HEK293 (cell line): Measurements from ENCODE around the gene ALKBH4.

Experiments used
- CTCF ChIA-PET: fragments of 350-600 bp; formaldehyde crosslinking; extraction: SDS; loops from one replicate; lab custom pipeline; 2021; ENCODE audit warnings: antibody characterized with exemption; lab: Yijun Ruan, JAX
- POLR2A ChIA-PET: fragments of 300-600 bp; formaldehyde crosslinking; extraction: SDS; loops from one replicate; lab custom pipeline; 2020; ENCODE audit warnings: antibody characterized with exemption, inconsistent platforms; lab: Yijun Ruan, JAX
- H3K27ac ChIP-seq: fragments of 200-500 bp; sonication (Bioruptor generic); 2 replicates; pipeline ENCODE4 v1.5.1; 2014; ENCODE audit warnings: low read depth, low read length, control low read depth, inconsistent platforms; ENCODE audit errors: extremely low read depth
- H3K36me3 ChIP-seq, 2 experiments: fragments of 200-500 bp in 1 of 2; sonication (Bioruptor generic) in 1 of 2; 1 replicate in 1 of 2; 2 replicates in 1 of 2; pipeline ENCODE4 v1.5.1; 2014 to 2017; ENCODE audit warnings: inconsistent platforms in 2 of 2, low read length in 2 of 2; ENCODE audit not compliant: control insufficient read depth in 2 of 2, insufficient read depth in 1 of 2
- H3K4me1 ChIP-seq: fragments of 200-500 bp; sonication (Bioruptor generic); 2 replicates; pipeline ENCODE4 v1.5.1; 2014; ENCODE audit warnings: mild to moderate bottlenecking, low read length, inconsistent platforms; ENCODE audit not compliant: control insufficient read depth, insufficient read depth
- H3K4me3 ChIP-seq: 2 replicates; pipeline ENCODE4 v1.5.1; 2011; ENCODE audit warnings: low read depth, mild to moderate bottlenecking, control low read depth, low read length, moderate library complexity
- H3K9me3 ChIP-seq: fragments of 200-500 bp; sonication (Bioruptor generic); 2 replicates; pipeline ENCODE4 v1.5.1; 2014; ENCODE audit warnings: low read depth, low read length, inconsistent platforms; ENCODE audit not compliant: control insufficient read depth, insufficient read depth
- KLF1 ChIP-seq: fragments of 450-650 bp; formaldehyde crosslinking; IDR thresholded peaks from 2 replicates; pipeline ENCODE4 v1.5.1; 2016; ENCODE audit warnings: missing biosample characterization, missing genetic modification characterization
- KLF10 ChIP-seq: fragments of 450-650 bp; IDR thresholded peaks from 2 replicates; pipeline ENCODE4 v1.5.1; 2018; ENCODE audit warnings: missing biosample characterization, mild to moderate bottlenecking, missing genetic modification characterization
- KLF8 ChIP-seq: fragments of 450-650 bp; formaldehyde crosslinking; IDR thresholded peaks from 2 replicates; pipeline ENCODE4 v1.5.1; 2016; ENCODE audit warnings: missing biosample characterization, missing genetic modification characterization
- SP3 ChIP-seq: fragments of 450-650 bp; formaldehyde crosslinking; IDR thresholded peaks from 2 replicates; pipeline ENCODE4 v1.5.1; 2016; ENCODE audit warnings: missing biosample characterization, missing genetic modification characterization
- ZBTB7A ChIP-seq: fragments of 450-650 bp; formaldehyde crosslinking; IDR thresholded peaks from 2 replicates; pipeline ENCODE4 v1.5.1; 2016; ENCODE audit warnings: low read depth, missing biosample characterization, missing genetic modification characterization
- ZBTB8A ChIP-seq: fragments of 450-650 bp; formaldehyde crosslinking; IDR thresholded peaks from 2 replicates; pipeline ENCODE4 v1.5.1; 2016; ENCODE audit warnings: missing biosample characterization, missing genetic modification characterization
- ZEB2 ChIP-seq: fragments of 450-650 bp; formaldehyde crosslinking; IDR thresholded peaks from 2 replicates; pipeline ENCODE4 v1.5.1; 2016; ENCODE audit warnings: missing biosample characterization, missing genetic modification characterization
- ZFHX2 ChIP-seq: fragments of 450-650 bp; formaldehyde crosslinking; conservative IDR thresholded peaks from 2 replicates; pipeline ENCODE4 v1.5.1; 2016; ENCODE audit warnings: missing biosample characterization, missing genetic modification characterization
- ZIC2 ChIP-seq: fragments of 450-650 bp; formaldehyde crosslinking; IDR thresholded peaks from 2 replicates; pipeline ENCODE4 v1.5.1; 2016; ENCODE audit warnings: missing biosample characterization, missing genetic modification characterization
- ZNF184 ChIP-seq: fragments of 450-650 bp; IDR thresholded peaks from 2 replicates; pipeline ENCODE4 v1.5.1; 2018; ENCODE audit warnings: missing biosample characterization, mild to moderate bottlenecking, missing genetic modification characterization
- ZNF211 ChIP-seq: fragments of 450-650 bp; formaldehyde crosslinking; IDR thresholded peaks from 2 replicates; pipeline ENCODE4 v1.5.1; 2016; ENCODE audit warnings: low read depth, missing biosample characterization, missing genetic modification characterization
- ZNF292 ChIP-seq: fragments of 450-650 bp; formaldehyde crosslinking; IDR thresholded peaks from 2 replicates; pipeline ENCODE4 v1.5.1; 2016; ENCODE audit warnings: low read depth, missing biosample characterization, missing genetic modification characterization, borderline replicate concordance
- ZNF335 ChIP-seq: fragments of 450-650 bp; formaldehyde crosslinking; conservative IDR thresholded peaks from 2 replicates; pipeline ENCODE4 v1.5.1; 2016; ENCODE audit warnings: missing biosample characterization, missing genetic modification characterization
- ZNF423 ChIP-seq: fragments of 450-650 bp; formaldehyde crosslinking; IDR thresholded peaks from 2 replicates; pipeline ENCODE4 v1.5.1; 2016; ENCODE audit warnings: missing biosample characterization, missing genetic modification characterization
- ZNF544 ChIP-seq: fragments of 450-650 bp; formaldehyde crosslinking; IDR thresholded peaks from 2 replicates; pipeline ENCODE4 v1.5.0; 2017; ENCODE audit warnings: missing biosample characterization, missing genetic modification characterization
- ZSCAN30 ChIP-seq: fragments of 450-650 bp; IDR thresholded peaks from 2 replicates; pipeline ENCODE4 v1.5.1; 2018; ENCODE audit warnings: missing biosample characterization, mild to moderate bottlenecking, missing genetic modification characterization, moderate library complexity
- ZXDB ChIP-seq: fragments of 450-650 bp; formaldehyde crosslinking; IDR thresholded peaks from 2 replicates; pipeline ENCODE4 v1.5.1; 2016; ENCODE audit warnings: missing biosample characterization, missing genetic modification characterization
- TF ChIP-seq, protein P1 (sequence below): fragments of 450-650 bp; formaldehyde crosslinking; IDR thresholded peaks from 2 replicates; pipeline ENCODE4 v1.5.1; 2016; ENCODE audit warnings: missing biosample characterization, missing genetic modification characterization
- TF ChIP-seq, protein P2 (sequence below): sonication (generic); formaldehyde crosslinking; IDR thresholded peaks from 2 replicates; pipeline ENCODE4 v1.8.1; 2022; ENCODE audit warnings: mild to moderate bottlenecking, moderate library complexity, missing genetic modification reagents
- TF ChIP-seq, protein P3 (sequence below): fragments of 450-650 bp; formaldehyde crosslinking; optimal IDR thresholded peaks from 2 replicates; pipeline ENCODE3; 2016; ENCODE audit warnings: missing biosample characterization, mild to moderate bottlenecking, missing genetic modification characterization
- TF ChIP-seq, protein P4 (sequence below): fragments of 450-650 bp; formaldehyde crosslinking; IDR thresholded peaks from 2 replicates; pipeline ENCODE4 v1.5.1; 2016; ENCODE audit warnings: missing biosample characterization, missing genetic modification characterization
- TF ChIP-seq, protein P5 (sequence below): fragments of 450-650 bp; formaldehyde crosslinking; IDR thresholded peaks from 2 replicates; pipeline ENCODE4 v1.5.1; 2016; ENCODE audit warnings: missing biosample characterization, missing genetic modification characterization
- TF ChIP-seq, protein P6 (sequence below): fragments of 450-650 bp; formaldehyde crosslinking; IDR thresholded peaks from 2 replicates; pipeline ENCODE4 v1.5.1; 2016; ENCODE audit warnings: missing biosample characterization, missing genetic modification characterization

ALKBH4 gene

DNA sequence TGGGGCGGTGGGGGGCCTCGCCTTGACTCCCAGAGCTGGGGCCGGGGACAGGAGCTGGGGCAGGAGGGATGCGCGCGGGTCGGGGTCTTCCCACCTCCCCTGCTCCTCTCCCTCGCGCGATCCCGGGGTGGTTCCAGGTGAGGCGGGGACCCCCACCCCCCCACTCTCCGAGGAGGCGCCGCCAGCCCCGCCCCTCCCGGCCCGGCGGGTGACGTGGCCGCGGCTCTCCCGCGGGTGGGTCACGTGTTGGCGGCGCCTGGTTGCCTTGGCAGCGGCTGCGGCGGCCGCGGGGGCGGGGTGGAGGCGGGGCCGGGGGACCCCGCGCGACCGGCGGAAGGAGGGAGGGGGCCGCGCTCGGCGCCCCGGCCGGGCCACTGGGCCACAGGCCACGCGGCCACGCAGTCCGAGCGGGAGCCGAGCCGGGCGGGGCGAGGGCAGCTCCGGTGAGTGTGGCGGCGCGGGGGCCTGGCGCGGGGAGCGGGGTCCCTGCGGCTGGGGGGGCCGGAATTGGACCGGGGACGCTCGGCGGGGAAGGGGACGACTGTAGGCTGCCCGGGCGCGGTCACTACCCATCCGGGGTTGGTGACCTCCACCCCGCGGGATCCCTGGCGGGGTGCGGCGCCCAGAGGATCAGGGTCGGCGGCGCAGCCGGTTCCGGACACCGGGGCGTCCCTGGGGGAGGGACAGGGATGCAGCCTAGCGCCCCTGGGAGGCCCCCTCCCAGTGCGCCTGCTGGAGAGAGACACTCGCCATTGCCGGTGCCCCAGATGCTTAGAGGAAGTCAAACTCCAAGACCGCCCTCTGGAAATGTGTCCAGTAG lies 31.2 kb downstream of the ALKBH4 start, which contains the start of gene ORAI2:
ORAI2 (plus strand) TSS at position 357 of the 820 bp plus-strand sequence. CDS start 5,382 bp downstream, outside the sequence.
- H3K27ac ChIP-seq = peak within 1 kb of the TSS; percentile 68; the same call in 1 of the 2 replicates
- ChIA-PET CTCF (interaction anchor here (0.6 to 1.0 kb wide), 4 partner anchors 23 to 1825 kb away, joined by 3 to 6 read pairs (median 3); partner anchors contain the start of gene PRKRIP1), POLR2A (interaction anchor here (0.6 to 1.0 kb wide), 2 partner anchors 17 to 315 kb away, joined by 3 to 5 read pairs; no protein-coding TSS in a partner anchor)
- no peaks in the 10 kb centered on the region for H3K9me3 ChIP-seq
- peaks cover 7 to 10% of the 10 kb centered on the region in 2 experiments; a peak in 2 of 3 replicates for H3K36me3 ChIP-seq
- H3K4me3 ChIP-seq = peak within 1 kb of the TSS; percentile 83
- H3K4me1 ChIP-seq = peaks cover 15% of the 10 kb centered on the region
- peak; percentile 47; the same call in 1 of the 2 replicates for TF ChIP-seq KLF10 (tag by site-specific recombination)
- TF ChIP-seq ZIC2 (tag by site-specific recombination) = peak; percentile 84
- TF ChIP-seq ZBTB7A = 0 out of 2 replicates have a peak, but pooled peaks have one; percentile 56
- TF ChIP-seq KLF8 (tag by site-specific recombination) = peak; percentile 21; the same call in 1 of the 2 replicates
- no peak for TF ChIP-seq ZNF292 (tag by site-specific recombination)
- TF ChIP-seq, protein P1, sequence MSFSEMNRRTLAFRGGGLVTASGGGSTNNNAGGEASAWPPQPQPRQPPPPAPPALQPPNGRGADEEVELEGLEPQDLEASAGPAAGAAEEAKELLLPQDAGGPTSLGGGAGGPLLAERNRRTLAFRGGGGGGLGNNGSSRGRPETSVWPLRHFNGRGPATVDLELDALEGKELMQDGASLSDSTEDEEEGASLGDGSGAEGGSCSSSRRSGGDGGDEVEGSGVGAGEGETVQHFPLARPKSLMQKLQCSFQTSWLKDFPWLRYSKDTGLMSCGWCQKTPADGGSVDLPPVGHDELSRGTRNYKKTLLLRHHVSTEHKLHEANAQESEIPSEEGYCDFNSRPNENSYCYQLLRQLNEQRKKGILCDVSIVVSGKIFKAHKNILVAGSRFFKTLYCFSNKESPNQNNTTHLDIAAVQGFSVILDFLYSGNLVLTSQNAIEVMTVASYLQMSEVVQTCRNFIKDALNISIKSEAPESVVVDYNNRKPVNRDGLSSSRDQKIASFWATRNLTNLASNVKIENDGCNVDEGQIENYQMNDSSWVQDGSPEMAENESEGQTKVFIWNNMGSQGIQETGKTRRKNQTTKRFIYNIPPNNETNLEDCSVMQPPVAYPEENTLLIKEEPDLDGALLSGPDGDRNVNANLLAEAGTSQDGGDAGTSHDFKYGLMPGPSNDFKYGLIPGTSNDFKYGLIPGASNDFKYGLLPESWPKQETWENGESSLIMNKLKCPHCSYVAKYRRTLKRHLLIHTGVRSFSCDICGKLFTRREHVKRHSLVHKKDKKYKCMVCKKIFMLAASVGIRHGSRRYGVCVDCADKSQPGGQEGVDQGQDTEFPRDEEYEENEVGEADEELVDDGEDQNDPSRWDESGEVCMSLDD = peak; percentile 86
- TF ChIP-seq, protein P2, sequence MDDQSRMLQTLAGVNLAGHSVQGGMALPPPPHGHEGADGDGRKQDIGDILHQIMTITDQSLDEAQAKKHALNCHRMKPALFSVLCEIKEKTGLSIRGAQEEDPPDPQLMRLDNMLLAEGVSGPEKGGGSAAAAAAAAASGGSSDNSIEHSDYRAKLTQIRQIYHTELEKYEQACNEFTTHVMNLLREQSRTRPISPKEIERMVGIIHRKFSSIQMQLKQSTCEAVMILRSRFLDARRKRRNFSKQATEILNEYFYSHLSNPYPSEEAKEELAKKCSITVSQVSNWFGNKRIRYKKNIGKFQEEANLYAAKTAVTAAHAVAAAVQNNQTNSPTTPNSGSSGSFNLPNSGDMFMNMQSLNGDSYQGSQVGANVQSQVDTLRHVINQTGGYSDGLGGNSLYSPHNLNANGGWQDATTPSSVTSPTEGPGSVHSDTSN = no peak
- TF ChIP-seq KLF1 (tag by site-specific recombination) = no peak
- peak; percentile 88 for TF ChIP-seq ZNF335
- TF ChIP-seq ZNF423 (tag by site-specific recombination) = peak; percentile 90
- TF ChIP-seq ZBTB8A = peak; percentile 22; the same call in 1 of the 2 replicates
- peak; percentile 7; the same call in 1 of the 2 replicates for TF ChIP-seq SP3 (tag by site-specific recombination)
- TF ChIP-seq, protein P3, sequence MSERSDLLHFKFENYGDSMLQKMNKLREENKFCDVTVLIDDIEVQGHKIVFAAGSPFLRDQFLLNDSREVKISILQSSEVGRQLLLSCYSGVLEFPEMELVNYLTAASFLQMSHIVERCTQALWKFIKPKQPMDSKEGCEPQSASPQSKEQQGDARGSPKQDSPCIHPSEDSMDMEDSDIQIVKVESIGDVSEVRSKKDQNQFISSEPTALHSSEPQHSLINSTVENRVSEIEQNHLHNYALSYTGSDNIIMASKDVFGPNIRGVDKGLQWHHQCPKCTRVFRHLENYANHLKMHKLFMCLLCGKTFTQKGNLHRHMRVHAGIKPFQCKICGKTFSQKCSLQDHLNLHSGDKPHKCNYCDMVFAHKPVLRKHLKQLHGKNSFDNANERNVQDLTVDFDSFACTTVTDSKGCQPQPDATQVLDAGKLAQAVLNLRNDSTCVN (tag by site-specific recombination) = peak; percentile 67
- TF ChIP-seq, protein P4, sequence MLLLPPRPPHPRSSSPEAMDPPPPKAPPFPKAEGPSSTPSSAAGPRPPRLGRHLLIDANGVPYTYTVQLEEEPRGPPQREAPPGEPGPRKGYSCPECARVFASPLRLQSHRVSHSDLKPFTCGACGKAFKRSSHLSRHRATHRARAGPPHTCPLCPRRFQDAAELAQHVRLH (tag by site-specific recombination) = no peak
- 0 out of 2 replicates have a peak, but pooled peaks have one; percentile 17 for TF ChIP-seq ZSCAN30 (tag by site-specific recombination)
- no peak for TF ChIP-seq ZNF544 (tag by site-specific recombination)
- TF ChIP-seq ZNF184 = no peak
- no peak for TF ChIP-seq ZNF211 (tag by site-specific recombination)
- peak; percentile 69 for TF ChIP-seq ZXDB (tag by site-specific recombination)
- peak; percentile 3; the same call in 1 of the 2 replicates for TF ChIP-seq ZFHX2 (tag by site-specific recombination)
- TF ChIP-seq ZEB2 (tag by site-specific recombination) = 0 out of 2 replicates have a peak, but pooled peaks have one; percentile 13
- TF ChIP-seq, protein P5, sequence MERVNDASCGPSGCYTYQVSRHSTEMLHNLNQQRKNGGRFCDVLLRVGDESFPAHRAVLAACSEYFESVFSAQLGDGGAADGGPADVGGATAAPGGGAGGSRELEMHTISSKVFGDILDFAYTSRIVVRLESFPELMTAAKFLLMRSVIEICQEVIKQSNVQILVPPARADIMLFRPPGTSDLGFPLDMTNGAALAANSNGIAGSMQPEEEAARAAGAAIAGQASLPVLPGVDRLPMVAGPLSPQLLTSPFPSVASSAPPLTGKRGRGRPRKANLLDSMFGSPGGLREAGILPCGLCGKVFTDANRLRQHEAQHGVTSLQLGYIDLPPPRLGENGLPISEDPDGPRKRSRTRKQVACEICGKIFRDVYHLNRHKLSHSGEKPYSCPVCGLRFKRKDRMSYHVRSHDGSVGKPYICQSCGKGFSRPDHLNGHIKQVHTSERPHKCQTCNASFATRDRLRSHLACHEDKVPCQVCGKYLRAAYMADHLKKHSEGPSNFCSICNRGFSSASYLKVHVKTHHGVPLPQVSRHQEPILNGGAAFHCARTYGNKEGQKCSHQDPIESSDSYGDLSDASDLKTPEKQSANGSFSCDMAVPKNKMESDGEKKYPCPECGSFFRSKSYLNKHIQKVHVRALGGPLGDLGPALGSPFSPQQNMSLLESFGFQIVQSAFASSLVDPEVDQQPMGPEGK = peak; percentile 91
- TF ChIP-seq, protein P6, sequence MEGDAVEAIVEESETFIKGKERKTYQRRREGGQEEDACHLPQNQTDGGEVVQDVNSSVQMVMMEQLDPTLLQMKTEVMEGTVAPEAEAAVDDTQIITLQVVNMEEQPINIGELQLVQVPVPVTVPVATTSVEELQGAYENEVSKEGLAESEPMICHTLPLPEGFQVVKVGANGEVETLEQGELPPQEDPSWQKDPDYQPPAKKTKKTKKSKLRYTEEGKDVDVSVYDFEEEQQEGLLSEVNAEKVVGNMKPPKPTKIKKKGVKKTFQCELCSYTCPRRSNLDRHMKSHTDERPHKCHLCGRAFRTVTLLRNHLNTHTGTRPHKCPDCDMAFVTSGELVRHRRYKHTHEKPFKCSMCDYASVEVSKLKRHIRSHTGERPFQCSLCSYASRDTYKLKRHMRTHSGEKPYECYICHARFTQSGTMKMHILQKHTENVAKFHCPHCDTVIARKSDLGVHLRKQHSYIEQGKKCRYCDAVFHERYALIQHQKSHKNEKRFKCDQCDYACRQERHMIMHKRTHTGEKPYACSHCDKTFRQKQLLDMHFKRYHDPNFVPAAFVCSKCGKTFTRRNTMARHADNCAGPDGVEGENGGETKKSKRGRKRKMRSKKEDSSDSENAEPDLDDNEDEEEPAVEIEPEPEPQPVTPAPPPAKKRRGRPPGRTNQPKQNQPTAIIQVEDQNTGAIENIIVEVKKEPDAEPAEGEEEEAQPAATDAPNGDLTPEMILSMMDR (tag by site-specific recombination) = 0 out of 2 replicates have a peak, but pooled peaks have one; percentile 38
